Right renal cortex interstitium (tissue), 3 donors: Measurements from ENCODE around the gene SORBS2. TPM values are rescaled to one million over a fixed set of nuclear protein-coding genes. Genes with fewer than 3 reads are reported as not detected.

Source experiments
- DNase-seq, 3 donors: peaks; one replicate each; pipeline ENCODE4 v3.0.0-alpha.2; 2013; ENCODE audit warnings: low read depth in 3 of 3, low spot score in 2 of 3
- polyA plus RNA-seq, 3 donors: library from polyadenylated mRNA; unstranded; fragments of 120-200 nt; gene quantifications; one replicate each; pipeline ENCODE4 v1.2.1, GENCODE V29; 2013; ENCODE audit not compliant: insufficient read length in 3 of 3

SORBS2 gene
- polyA plus RNA-seq, 3 donors = 65.0 to 71.9 (median 65.3) TPM

DNA sequence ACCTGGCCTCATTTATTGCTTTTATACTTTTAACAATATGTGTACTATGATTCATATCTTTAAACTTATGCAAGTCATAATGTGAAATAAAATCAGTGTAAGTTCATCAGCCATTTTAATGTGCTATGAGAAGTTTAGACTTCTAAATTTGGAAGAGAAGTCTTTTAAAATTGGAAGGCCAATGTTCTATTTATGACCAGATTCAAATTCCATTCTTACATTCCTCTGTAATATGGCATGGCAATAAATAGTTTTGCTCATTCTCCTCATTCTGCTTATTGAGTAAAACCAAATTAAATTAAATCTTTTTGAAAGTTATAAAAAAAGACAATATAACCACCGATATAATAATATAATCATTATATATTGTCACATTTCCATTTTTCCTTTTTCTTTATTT lies 126.2 kb downstream of the SORBS2 start:
- DNase-seq = no peak

GRCh38 chr4:185683896-185684295 lies 128.1 kb downstream of the SORBS2 start:
- no peak for DNase-seq

GRCh38 chr4:185683222-185683621 lies 128.8 kb downstream of the SORBS2 start:
- DNase-seq = no peak

GRCh38 chr4:185682236-185682635 lies 129.8 kb downstream of the SORBS2 start:
- DNase-seq = no peak

DNA sequence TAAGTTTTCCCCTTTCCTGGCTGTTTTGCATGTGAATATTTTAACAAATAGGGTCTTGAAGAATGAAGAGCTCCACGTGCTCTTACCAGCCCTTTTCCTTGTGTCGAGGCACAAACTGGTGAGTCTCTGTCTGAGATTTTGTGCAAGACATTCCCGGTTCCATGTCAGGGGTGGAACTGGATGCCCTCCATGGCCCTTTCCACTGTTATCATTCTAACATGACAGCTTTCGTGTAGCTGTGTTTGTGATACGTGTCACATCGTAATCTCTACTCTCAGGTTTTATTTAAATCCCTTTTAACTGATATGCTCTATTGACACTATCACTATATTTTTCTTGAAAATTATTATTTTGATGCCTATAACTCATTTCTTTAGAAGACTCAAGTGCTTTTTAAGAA lies 130.4 kb downstream of the SORBS2 start:
- no peak for DNase-seq

DNA sequence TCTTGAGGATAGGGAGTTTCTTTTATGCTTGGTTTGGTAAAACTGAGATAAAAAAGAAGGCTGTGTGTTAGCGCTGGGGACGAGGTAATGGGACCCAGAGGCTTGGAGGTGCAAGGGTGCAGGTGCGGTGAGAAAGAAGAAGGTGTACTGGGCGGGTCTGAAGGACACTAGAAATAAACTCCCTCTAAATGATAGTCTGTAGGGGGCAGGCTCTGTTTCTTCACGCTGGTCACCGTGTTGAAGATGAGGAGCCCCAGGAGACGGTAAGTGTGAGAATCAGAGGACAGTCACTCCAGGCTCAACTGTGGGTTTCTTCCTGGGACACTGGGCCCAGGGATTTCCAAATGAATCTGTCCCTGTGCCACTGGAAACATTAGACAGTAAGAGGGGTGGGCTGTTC lies 131.4 kb downstream of the SORBS2 start:
- no peak for DNase-seq

DNA sequence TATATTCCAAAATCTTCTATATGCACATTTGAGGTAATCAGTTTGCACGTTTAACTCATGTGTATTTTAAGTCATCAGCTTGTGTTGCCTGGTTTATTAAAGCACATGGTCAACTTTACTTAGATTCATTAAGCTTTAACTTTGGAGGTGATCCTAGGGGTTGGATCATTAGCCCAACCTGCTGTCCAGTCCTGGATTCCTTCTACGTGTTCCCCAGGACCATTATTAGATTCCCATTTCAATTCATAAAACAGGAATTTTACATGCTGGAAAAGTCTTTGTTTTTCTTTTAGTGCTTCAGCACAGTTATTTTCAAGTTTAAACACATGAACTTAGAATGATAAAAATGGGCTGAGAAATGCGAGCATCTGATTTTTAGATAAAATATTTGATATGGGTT lies 132.5 kb downstream of the SORBS2 start:
- no peak for DNase-seq

DNA sequence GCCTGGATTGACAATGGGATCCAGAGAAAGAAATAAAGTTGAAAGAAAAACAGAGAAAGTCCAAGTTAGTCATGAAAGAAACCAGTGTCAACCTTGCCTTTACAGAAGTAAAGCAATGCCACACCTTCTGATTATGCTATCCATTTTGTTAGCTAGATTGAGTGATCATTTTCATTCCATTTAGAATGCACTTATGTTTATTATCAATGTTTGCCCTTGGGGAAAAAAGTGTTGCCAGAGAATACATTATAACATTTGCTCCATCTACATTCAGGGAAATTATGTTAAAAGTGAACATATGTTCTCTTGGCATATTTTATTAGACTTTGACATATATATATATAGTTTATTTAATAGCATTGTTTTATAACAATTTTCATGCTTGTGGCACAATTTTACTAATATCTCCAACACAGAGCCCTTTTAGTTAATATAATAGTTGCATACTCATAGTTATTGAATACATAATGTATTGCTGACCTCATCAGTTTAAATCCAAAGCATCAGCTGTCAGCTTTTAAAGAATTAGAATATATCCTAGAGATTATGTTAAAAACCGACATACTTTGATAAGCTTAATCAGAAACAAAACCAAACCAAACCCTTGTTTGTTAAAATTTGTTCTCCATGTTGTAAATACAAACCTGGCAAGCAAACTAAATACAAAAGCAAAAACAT lies 134.2 kb downstream of the SORBS2 start:
- DNase-seq = no peak

DNA sequence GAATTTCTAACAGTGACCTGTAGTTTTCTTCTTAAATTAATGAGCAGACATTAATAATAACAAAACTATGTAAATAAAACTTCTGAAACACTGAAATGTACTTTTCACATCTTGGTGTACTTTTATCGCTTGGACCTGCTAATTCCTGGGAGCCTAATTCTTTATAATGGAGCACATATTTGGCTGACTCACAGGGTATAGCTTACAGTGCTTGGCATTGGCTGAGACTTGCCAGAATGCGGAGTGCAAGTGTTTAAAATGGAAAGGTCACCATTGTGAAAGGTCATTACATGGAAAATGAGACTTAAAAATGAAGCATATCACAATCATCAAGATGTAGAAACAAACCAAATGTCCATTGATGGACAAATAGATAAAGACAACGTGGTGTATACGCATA lies 139.4 kb downstream of the SORBS2 start:
- DNase-seq = no peak

- DNase-seq = no peak
Observed at GRCh38 chr4:185672151-185672550, 139.8 kb downstream of the SORBS2 start.

DNA sequence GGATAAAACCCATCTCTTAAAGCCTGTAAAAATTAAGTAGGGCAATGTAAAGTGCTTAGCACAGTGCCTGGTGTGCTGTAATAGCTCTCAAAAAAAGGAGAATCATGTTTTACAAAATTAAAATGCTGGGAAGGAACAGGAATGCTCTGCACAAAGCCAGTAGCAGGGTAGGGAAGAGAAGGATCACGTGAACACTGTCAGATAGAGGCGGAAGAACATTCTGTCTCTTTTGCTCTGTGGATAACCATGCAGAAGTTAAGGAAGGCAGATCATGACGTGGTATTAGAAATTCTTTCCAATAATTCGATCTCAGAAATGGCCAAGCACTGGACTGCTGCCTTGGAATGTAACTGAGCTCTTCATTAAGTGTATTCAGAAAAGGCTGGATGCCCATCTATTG lies 140.5 kb downstream of the SORBS2 start:
- DNase-seq = no peak

DNA sequence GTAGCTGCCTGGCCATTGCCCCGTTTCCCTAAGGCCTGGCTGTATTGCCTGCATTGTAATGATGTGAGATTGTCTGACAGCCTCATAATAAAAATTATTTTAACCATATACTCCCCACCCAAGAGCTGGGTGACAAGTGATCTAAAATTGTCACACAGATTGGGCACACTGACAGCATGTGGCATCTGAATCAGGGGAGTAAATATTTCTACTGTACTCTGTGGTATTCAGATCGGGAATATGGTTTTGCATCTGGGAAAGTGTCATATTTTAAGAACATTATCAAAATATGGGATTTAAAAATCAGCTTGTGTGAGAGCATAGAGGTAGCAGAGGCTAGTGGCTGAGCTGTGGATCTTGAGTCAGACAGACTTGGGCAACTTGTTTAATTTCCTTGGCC lies 140.9 kb downstream of the SORBS2 start:
- DNase-seq = no peak

GRCh38 chr4:185669288-185669687 lies 142.7 kb downstream of the SORBS2 start:
- no peak for DNase-seq

DNA sequence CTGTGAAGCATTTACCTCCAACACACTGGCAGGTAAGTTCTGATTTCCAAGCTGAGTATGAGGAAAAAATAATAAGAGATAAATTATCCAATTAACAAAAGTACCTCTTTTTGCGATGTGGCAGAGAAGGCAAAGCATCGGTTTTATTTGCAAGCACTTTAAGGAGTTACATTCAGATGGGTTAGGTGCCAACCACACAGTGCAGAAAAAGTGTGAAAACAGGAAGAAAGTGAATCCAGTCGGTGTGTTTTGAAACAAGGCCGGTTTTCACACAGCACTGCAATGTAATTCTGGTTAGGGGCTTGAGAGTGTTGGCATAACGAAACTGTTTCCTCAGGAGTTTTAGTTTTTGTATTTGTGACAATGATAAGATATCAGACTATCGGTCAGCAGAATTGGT lies 145.8 kb downstream of the SORBS2 start:
- no peak for DNase-seq

DNA sequence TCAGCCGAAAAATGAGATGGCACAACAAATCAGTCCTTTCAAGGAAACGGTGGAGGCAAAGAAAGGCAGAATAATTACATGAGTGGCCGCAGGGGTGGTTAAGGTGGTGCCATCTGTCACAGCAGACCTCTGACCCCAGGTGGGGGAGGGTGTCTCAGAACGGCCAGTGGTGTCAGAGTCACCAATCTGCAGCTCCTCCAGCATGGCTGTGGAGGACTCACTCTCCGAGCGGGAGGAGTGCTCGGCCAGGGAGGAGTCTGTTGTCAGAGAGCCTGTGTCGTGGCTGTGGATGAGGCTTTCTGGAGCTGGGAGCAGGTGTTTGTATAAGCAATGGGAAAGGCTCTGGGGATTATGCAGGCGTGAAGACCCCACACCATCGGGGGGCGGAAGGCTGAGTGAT lies 146.3 kb downstream of the SORBS2 start:
- DNase-seq = no peak

DNA sequence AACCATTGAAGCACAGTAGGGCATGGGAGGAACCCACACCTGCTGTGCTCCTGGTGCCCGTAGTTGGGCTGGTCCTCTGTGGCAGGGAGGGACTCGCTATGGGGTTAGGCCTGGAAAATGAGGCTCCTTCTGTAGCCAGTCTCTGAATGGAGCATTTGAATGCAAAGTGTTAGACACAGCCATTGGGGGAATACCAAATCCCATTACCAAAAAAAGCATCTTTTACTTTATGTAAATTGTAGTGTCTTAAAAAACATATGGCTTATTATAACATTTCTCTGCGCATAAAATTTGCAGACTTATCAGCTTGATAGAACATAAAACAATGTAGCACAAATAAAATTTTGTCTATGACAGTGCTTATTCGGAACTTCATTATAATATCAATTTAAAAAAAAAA lies 147.5 kb downstream of the SORBS2 start:
- DNase-seq = no peak

GRCh38 chr4:185662030-185662778 lies 149.8 kb downstream of the SORBS2 start:
- DNase-seq = no peak

- no peak for DNase-seq
Observed at GRCh38 chr4:185660340-185660739, 151.7 kb downstream of the SORBS2 start.

DNA sequence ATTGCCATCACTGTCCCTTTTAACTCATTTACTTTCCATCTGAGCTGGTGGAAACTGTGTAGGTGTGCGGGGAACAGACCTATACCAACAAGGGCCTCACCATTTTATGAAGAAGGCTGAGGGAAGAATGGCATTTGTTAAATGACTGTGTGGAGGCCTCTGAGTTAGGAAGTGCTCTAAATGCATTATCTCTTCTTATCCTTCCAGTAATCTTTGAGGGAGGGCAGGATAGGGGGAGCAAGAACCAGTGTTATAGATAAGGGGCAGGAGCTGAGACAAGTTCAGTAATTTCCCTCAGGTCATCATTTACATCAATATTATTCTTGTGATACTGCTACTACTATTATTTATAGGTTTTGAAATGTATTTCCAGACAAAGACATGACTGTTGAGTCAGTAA lies 154.3 kb downstream of the SORBS2 start:
- no peak for DNase-seq

GRCh38 chr4:185657183-185657582 lies 154.8 kb downstream of the SORBS2 start:
- DNase-seq = no peak

DNA sequence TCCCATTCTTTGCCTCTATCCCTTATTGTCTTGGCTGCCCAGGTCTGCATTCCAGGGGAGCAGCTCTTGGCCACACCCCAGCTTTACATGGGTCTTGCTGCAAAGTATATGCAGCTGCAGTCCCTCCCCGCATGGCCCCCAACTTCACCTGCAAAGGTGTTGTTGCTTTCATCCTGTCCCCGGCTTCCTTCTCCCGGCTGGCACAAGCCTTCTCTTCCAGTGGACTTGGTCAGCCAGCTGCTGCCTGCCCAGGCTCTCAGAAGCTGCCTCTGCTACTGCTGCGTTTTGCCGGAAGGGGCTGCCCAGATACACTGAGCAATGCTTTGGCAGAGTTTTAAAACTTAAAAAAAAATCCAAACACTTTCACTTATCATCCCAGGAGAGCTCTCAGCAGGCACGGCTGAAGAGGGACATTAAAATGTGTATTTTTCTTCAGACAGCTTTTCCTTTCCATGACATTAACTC lies 155.5 kb downstream of the SORBS2 start:
- no peak for DNase-seq

DNA sequence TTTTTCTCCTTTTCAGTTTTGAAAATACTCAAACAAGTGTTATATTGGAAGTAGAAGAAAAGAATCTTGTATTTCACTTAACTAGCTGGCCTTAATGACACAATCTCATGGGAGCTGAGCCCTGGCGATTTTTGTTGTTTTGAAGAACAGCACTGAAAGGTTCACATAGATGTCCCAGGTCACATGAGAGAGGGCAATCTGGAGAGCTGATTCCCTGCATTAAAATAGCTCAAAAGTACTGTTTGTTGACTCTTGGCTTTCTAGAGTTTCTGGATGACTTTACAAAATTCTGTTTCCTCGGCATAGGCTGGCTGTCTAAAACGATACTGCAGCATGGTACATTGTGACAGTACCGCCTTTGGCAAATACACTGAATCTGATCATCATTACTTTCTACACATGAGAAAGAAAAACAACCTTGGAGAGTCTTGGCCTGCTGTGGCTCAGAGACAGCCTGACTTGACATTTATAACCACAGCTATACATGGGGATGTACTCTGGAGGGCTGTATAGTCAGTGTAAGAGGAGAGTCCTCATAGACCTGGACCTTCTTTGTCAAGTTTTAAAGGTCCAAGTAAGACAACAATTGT lies 156.9 kb downstream of the SORBS2 start:
- no peak for DNase-seq
